GM12878 (cell line): ENCODE results near the gene WRAP73. TPM values are rescaled to one million over a fixed set of nuclear protein-coding genes. Genes with fewer than 3 reads are reported as not detected.

Experiments used
- ATAC-seq: fragments of 200-7000 bp; cut with Tn5 transposase; 3 replicates; pipeline ENCODE4 v1.9.1; 2020; ENCODE audit warnings: mild to moderate bottlenecking, moderate library complexity
- BruUV-seq: library from RNA; stranded (reverse); fragments of 400-500 nt; replicated peaks from 2 replicates; lab custom pipeline; 2021; lab: Mats Ljungman, UMichigan
- CTCF ChIA-PET: fragments of 300-600 bp; sonication (Branson Sonifier 250); formaldehyde crosslinking; extraction: SDS; loops from one replicate; lab custom pipeline; 2021; ENCODE audit warnings: inconsistent platforms; lab: Yijun Ruan, JAX
- POLR2A ChIA-PET: fragments of 350-600 bp; formaldehyde crosslinking; extraction: SDS; loops from one replicate; lab custom pipeline; 2021; ENCODE audit warnings: inconsistent platforms; lab: Charles Lee
- RAD21 ChIA-PET: fragments of 300-600 bp; sonication (Branson Sonifier 250); formaldehyde crosslinking; loops from one replicate; lab custom pipeline; 2023; ENCODE audit warnings: antibody characterized with exemption; ENCODE audit not compliant: unreplicated experiment; lab: Charles Lee
- SMC1A ChIA-PET: fragments of 300-600 bp; sonication (Branson Sonifier 250); formaldehyde crosslinking; loops from one replicate; lab custom pipeline; 2023; ENCODE audit not compliant: unreplicated experiment, uncharacterized antibody; lab: Charles Lee
- DNase-seq: peaks from one replicate; pipeline ENCODE4 v3.0.0-alpha.2; 2011; ENCODE audit warnings: low read depth, low spot score
- FAIRE-seq: peaks from 3 replicates; lab custom pipeline; 2011; peaks lifted over from hg19 to GRCh38; lab: Jason Lieb, UNC
- H2AFZ ChIP-seq: 2 replicates; pipeline ENCODE4 v1.6.0; 2011; ENCODE audit warnings: low read depth, low read length, control low read depth; ENCODE audit not compliant: control insufficient read depth
- H3K27ac ChIP-seq: 2 replicates; pipeline ENCODE4 v1.5.1; 2011; ENCODE audit warnings: control low read depth; ENCODE audit not compliant: control insufficient read depth, insufficient read depth
- H3K27me3 ChIP-seq, 2 experiments: replicated peaks in 1 of 2; 2 replicates each; pipeline versions ENCODE4 v1.6.0 to v1.6.1; 2011; ENCODE audit warnings: low read length in 1 of 2; ENCODE audit not compliant: control insufficient read depth in 2 of 2, insufficient read depth in 2 of 2
- H3K36me3 ChIP-seq, 2 experiments: 2 replicates each; pipeline ENCODE4 v1.5.1; 2011; ENCODE audit warnings: low read length in 1 of 2; ENCODE audit not compliant: control insufficient read depth in 2 of 2, insufficient read depth in 2 of 2
- H3K4me1 ChIP-seq: 2 replicates; pipeline ENCODE4 v1.6.1; 2011; ENCODE audit warnings: mild to moderate bottlenecking, low read length, moderate library complexity, mixed read lengths; ENCODE audit not compliant: control insufficient read depth, insufficient read depth
- H3K4me2 ChIP-seq: 2 replicates; pipeline ENCODE4 v1.6.0; 2011; ENCODE audit warnings: control low read depth; ENCODE audit not compliant: control insufficient read depth, insufficient read depth
- H3K4me3 ChIP-seq: fragments of 200-600 bp; sonication (generic); 2 replicates; pipeline ENCODE4 v1.5.1; 2016
- H3K79me2 ChIP-seq: 2 replicates; pipeline ENCODE4 v1.6.0; 2011; ENCODE audit warnings: low read length; ENCODE audit not compliant: control insufficient read depth, insufficient read depth
- H3K9ac ChIP-seq: 2 replicates; pipeline ENCODE4 v1.8.0; 2011; ENCODE audit warnings: low read length, control low read depth, mixed read lengths; ENCODE audit not compliant: control insufficient read depth, insufficient read depth
- H3K9me3 ChIP-seq: replicated peaks from 3 replicates; pipeline ENCODE4 v1.5.1; 2011; ENCODE audit warnings: mild to moderate bottlenecking, low read length; ENCODE audit not compliant: control insufficient read depth, insufficient read depth
- H4K20me1 ChIP-seq: 2 replicates; pipeline ENCODE4 v1.6.0; 2011; ENCODE audit not compliant: control insufficient read depth, insufficient read depth
- CHD4 ChIP-seq: fragments of 200-600 bp; sonication (generic); IDR thresholded peaks from 2 replicates; pipeline ENCODE4 v1.6.1; 2016; ENCODE audit warnings: mild to moderate bottlenecking
- CREM ChIP-seq: IDR thresholded peaks from 2 replicates; pipeline ENCODE4 v1.6.1; 2014; ENCODE audit warnings: antibody characterized with exemption, low read depth
- EGR1 ChIP-seq, 2 experiments: IDR thresholded peaks; 1 replicate in 1 of 2; 2 replicates in 1 of 2; pipeline ENCODE4 v1.6.1; 2011 to 2012; ENCODE audit warnings: low read depth in 2 of 2, low read length in 2 of 2, borderline replicate concordance in 1 of 2, mild to moderate bottlenecking in 1 of 2, moderate library complexity in 1 of 2
- MYC ChIP-seq: IDR thresholded peaks from 2 replicates; pipeline ENCODE4 v1.6.1; 2011; ENCODE audit warnings: mild to moderate bottlenecking, low read length, moderate library complexity, inconsistent platforms; ENCODE audit not compliant: insufficient read depth, insufficient replicate concordance, insufficient read length, severe bottlenecking
- NBN ChIP-seq: fragments of 450-650 bp; IDR thresholded peaks from 2 replicates; pipeline ENCODE4 v1.6.1; 2016
- POLR2AphosphoS2 ChIP-seq: IDR thresholded peaks from 2 replicates; pipeline ENCODE4 v1.6.1; 2011; ENCODE audit warnings: low read depth, mild to moderate bottlenecking, low read length, improper control_type of control experiment, moderate library complexity
- RAD21 ChIP-seq: IDR thresholded peaks from 2 replicates; pipeline ENCODE4 v1.6.1; 2011; ENCODE audit warnings: mild to moderate bottlenecking, low read depth, low read length, moderate library complexity; ENCODE audit not compliant: insufficient read depth
- SMC3 ChIP-seq: IDR thresholded peaks from 2 replicates; pipeline ENCODE4 v1.6.1; 2011; ENCODE audit warnings: low read length, improper control_type of control experiment, borderline replicate concordance
- WGBS: methylation state at CpG from one replicate; pipeline ENCODE4 v1.1.6; 2016; ENCODE audit warnings: low lambda C conversion rate; ENCODE audit not compliant: insufficient replicate concordance, insufficient coverage; ENCODE audit errors: missing lambda C conversion rate; 5-methylcytosine and 5-hydroxymethylcytosine counted together
- in situ Hi-C: fragments of 300-500 bp; cut with MboI; formaldehyde crosslinking; loops from 9 replicates; pipeline ENCODE4 v1.14.3; 2018; ENCODE audit warnings: mixed read lengths
- intact Hi-C: fragments of 100-400 bp; cut with micrococcal nuclease; formaldehyde crosslinking; loops from one replicate; pipeline ENCODE4 v1.14.2; 2022; ENCODE audit not compliant: unreplicated experiment
- polyA plus RNA-seq, 11 experiments: library from polyadenylated mRNA; depleted of rRNA in 4 of 11; unstranded in 6 of 11; stranded (reverse) in 5 of 11; fragments of >200 nt; fragmentation: Nextera tagmentation in 4 of 11; fragmentation: Illumina TruSeq in 1 of 11; extraction: Ambion mirVana in 4 of 11; extraction: Trizol in 1 of 11; gene quantifications; 1 replicate in 1 of 11; 2 replicates in 10 of 11; pipeline versions ENCODE4 v1.2.1 to v1.2.3, GENCODE V29; 2011 to 2016; ENCODE audit warnings: inconsistent platforms in 2 of 11, missing spikeins in 2 of 11, low read depth in 1 of 11
- total RNA-seq, 4 experiments: library from RNA; depleted of rRNA in 3 of 4; stranded (reverse); fragments of >200 nt in 3 of 4; fragmentation: Illumina TruSeq in 1 of 4; extraction: Trizol in 1 of 4; gene quantifications; 2 replicates each; pipeline versions ENCODE4 v1.2.1 to v1.2.3, GENCODE V29; 2013 to 2021
- TF ChIP-seq, protein P1 (sequence below), 3 experiments: IDR thresholded peaks in 2 of 3; conservative IDR thresholded peaks in 1 of 3; 2 replicates each; pipeline ENCODE4 v1.5.1; 2011; ENCODE audit warnings: low read depth in 3 of 3, low read length in 3 of 3, mild to moderate bottlenecking in 3 of 3, control low read depth in 2 of 3, moderate library complexity in 2 of 3, inconsistent platforms in 1 of 3, mixed read lengths in 1 of 3; ENCODE audit not compliant: control insufficient read depth in 2 of 3, insufficient read depth in 1 of 3; ENCODE audit errors: extremely low read depth in 1 of 3

The WRAP73 gene
- total and polyA plus RNA-seq, 10 of the 15 experiments (the other 5 are each of a cell fraction or from before 2014, with no cell fraction given) = 3.2 to 65.8 (median 48.0) TPM

- TF ChIP-seq POLR2AphosphoS2 (no peak), EGR1 (IDR thresholded peaks at IDR 0.05; ENCODE audit: borderline replicate concordance in 1 of 2, low read depth in 2 of 2, low read length in 2 of 2) (no peak), MYC (no peak), NBN (no peak)
- TF ChIP-seq, all 136 proteins: peak for 0
Measured at GRCh38 chr1:3616861-3617260, 33.0 kb downstream of the WRAP73 start (continued).

GRCh38 chr1:3614755-3615742 lies 34.9 kb downstream of the WRAP73 start:
- peak; percentile 44; the same call in 1 of the 2 replicates for TF ChIP-seq RAD21
- TF ChIP-seq, protein P1, sequence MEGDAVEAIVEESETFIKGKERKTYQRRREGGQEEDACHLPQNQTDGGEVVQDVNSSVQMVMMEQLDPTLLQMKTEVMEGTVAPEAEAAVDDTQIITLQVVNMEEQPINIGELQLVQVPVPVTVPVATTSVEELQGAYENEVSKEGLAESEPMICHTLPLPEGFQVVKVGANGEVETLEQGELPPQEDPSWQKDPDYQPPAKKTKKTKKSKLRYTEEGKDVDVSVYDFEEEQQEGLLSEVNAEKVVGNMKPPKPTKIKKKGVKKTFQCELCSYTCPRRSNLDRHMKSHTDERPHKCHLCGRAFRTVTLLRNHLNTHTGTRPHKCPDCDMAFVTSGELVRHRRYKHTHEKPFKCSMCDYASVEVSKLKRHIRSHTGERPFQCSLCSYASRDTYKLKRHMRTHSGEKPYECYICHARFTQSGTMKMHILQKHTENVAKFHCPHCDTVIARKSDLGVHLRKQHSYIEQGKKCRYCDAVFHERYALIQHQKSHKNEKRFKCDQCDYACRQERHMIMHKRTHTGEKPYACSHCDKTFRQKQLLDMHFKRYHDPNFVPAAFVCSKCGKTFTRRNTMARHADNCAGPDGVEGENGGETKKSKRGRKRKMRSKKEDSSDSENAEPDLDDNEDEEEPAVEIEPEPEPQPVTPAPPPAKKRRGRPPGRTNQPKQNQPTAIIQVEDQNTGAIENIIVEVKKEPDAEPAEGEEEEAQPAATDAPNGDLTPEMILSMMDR (IDR thresholded peaks at IDR 0.05 in 2 of 3, conservative IDR thresholded peaks at IDR 0.05 in 1 of 3; ENCODE audit: control insufficient read depth in 2 of 3, extremely low read depth in 1 of 3, insufficient read depth in 1 of 3, low read depth in 3 of 3, low read length in 3 of 3) = peak; percentile 47 to 74 (median 57)
- no peak for TF ChIP-seq CHD4
- TF ChIP-seq CREM = no peak
- TF ChIP-seq SMC3 = peak; percentile 54; the same call in 1 of the 2 replicates
- ChIA-PET RAD21 (interaction anchor here (0.8 kb wide), 1 partner anchor 62 kb away, joined by 4 read pairs; no protein-coding TSS in a partner anchor), SMC1A (interaction anchor here (0.9 to 1.2 kb wide), 3 partner anchors 21 to 52 kb away, joined by 3 to 7 read pairs (median 5); no protein-coding TSS in a partner anchor), CTCF (interaction anchor here (0.7 to 2.5 kb wide), 11 partner anchors 8 to 162 kb away, joined by 3 to 12 read pairs (median 3); no protein-coding TSS in a partner anchor), POLR2A (interaction anchor here (0.9 kb wide), 1 partner anchor 45 kb away, joined by 4 read pairs; no protein-coding TSS in a partner anchor)
- WGBS = 26% methylated on average over 20 of the region's 20 CpGs
- FAIRE-seq (no peak), DNase-seq (no peak), ATAC-seq (peak; percentile 54)
- intact Hi-C loops (loop anchor here (1.0 kb wide), 2 partner anchors 50 to 124 kb away; no protein-coding TSS in a partner anchor), in situ Hi-C loops (loop anchor here (5.0 kb wide), 1 partner anchor 163 kb away; the partner anchor contains the start of gene ARHGEF16)
- no peaks in the 10 kb centered on the region for H4K20me1 ChIP-seq
- no peak overlapping the region for H3K27ac ChIP-seq
- no peaks in the 10 kb centered on the region for H3K79me2 ChIP-seq
- H3K4me2 ChIP-seq = no peak overlapping the region
- H3K27me3 ChIP-seq = peaks cover 4 to 5% of the 10 kb centered on the region in 2 experiments; a peak in 3 of 4 replicates
- no peaks in the 10 kb centered on the region for H3K4me1 ChIP-seq
- H2AFZ ChIP-seq = no peak overlapping the region
- no peak overlapping the region for H3K4me3 ChIP-seq
- no peak overlapping the region for H3K9ac ChIP-seq
- H3K9me3 ChIP-seq = no peaks in the 10 kb centered on the region
- BruUV-seq = no TSS peak
- H3K36me3 ChIP-seq = no peaks in the 10 kb centered on the region
